ENCODE results near the gene ARHGEF7. TPM values are rescaled to one million over a fixed set of nuclear protein-coding genes. Genes with fewer than 3 reads are reported as not detected.

The ARHGEF7 gene
- total RNA-seq, 1 donor from 2014 or later = 56.2 TPM

DNA sequence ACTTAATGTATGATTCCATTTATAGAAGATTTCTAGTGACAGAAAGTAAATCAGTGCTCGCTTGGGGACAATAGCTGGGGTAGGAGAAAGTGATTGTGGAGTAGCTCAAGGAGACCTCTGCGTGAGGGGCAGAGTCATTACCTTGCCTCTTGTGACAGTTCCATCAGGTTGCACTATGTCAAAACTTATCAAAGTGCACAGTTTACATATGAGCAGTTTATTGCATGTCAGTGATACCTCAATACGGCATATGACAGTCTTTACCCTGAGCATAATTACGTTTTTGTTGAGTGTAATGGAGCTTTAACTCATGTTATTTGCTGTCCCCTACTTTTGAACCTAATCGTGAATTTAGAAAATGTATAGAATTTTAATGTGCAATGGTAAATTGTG is 15.0 kb downstream of the ARHGEF7 start:
- intact Hi-C loops (cut with micrococcal nuclease) = no loop called here
- ATAC-seq (no peak), DNase-seq (no peak)

GRCh38 chr13:111131048-111131447 is 15.9 kb downstream of the ARHGEF7 start:
- DNase-seq (no peak), ATAC-seq (no peak)
- intact Hi-C loops (cut with micrococcal nuclease) = no loop called here

GRCh38 chr13:111131611-111132010 is 16.5 kb downstream of the ARHGEF7 start:
- ATAC-seq = peak; percentile 81
- intact Hi-C loops (cut with micrococcal nuclease) = no loop called here

DNA sequence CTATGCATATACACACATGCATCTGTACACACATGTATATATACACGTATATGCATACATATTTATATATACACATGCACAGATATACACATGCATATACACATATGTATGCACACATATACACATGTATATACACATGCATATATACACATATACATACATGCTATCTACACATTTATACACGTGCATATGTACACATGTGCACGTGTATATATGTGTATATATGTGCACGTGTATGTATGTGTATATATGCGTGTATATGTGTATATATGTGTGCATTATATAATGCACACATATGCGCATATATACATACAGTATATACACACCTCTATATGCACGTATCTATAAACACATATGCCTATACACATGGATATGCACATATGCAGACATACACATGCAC is 17.8 kb downstream of the ARHGEF7 start:
- DNase-seq (no peak), ATAC-seq (no peak)
- intact Hi-C loops (cut with micrococcal nuclease) = no loop called here

More at GRCh38 chr13:111131611-111132010, 16.5 kb downstream of the ARHGEF7 start:
- DNase-seq = no peak

GRCh38 chr13:111139452-111139851 is 24.3 kb downstream of the ARHGEF7 start:
- DNase-seq = no peak
- intact Hi-C loops (cut with micrococcal nuclease) = no loop called here
- ATAC-seq = no peak

DNA sequence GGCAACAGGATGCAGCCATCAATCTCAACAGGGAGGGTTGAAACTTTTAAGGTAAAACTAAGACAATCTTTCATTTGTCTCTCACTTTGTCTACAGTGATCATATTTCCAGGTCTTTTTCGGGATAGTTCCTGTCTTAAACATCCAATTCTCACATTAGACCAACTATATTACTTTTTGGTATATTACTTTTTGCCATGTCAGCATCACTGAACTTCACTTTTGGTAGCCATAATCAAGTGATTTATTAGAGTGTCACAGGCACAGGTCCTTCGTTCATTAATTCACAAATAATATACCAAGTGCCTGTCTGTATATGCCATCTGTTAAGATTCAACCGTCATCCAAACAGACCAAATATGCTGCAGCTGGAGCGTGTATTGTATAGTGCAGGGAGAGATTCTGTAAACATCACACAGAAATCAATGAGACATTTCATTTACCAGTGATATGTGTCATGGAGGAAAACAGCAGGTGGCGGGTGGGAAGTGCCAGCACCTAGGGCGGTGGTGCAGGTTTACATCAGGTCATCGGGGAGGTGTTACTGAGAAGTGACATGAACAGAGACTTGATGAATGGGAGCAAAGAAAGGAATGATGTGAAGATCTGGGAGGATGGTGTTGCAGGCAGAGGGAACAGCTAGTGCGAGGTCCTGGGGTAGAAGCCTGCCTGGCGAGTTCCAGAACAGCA is 24.9 kb downstream of the ARHGEF7 start:
- ATAC-seq (no peak), DNase-seq (no peak)
- intact Hi-C loops (cut with micrococcal nuclease) = no loop called here

DNA sequence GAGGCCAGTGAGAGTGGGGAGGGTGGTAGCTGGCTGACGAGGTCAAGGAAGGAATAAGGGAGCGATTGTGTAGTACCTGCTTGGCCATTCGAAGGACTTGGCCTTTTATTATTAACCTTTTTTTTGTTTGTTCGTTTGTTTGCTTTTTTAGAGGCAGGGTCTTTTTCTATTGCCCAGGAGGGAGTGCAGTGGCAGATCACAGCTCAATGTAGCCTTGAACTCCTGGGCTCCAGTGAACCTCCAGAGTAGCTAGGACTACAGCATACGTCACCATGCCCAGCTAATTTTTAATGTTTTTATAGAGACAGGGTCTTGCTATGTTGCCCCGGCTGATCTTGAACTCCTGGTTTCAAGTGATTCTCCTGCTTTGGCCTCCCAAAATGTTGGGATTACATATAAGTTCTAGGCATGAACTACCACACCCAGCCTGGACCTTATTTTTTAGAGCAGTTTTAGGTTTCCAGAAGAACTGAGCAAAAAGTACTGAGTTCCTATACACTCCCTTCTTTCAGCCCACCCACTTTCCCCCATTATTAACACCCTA is 25.5 kb downstream of the ARHGEF7 start:
- DNase-seq (no peak), ATAC-seq (no peak)
- intact Hi-C loops (cut with micrococcal nuclease) = no loop called here

- intact Hi-C loops (cut with micrococcal nuclease) = no loop called here
- DNase-seq (no peak), ATAC-seq (peak; percentile 87)
Measured at GRCh38 chr13:111142472-111142871, 27.4 kb downstream of the ARHGEF7 start.

DNA sequence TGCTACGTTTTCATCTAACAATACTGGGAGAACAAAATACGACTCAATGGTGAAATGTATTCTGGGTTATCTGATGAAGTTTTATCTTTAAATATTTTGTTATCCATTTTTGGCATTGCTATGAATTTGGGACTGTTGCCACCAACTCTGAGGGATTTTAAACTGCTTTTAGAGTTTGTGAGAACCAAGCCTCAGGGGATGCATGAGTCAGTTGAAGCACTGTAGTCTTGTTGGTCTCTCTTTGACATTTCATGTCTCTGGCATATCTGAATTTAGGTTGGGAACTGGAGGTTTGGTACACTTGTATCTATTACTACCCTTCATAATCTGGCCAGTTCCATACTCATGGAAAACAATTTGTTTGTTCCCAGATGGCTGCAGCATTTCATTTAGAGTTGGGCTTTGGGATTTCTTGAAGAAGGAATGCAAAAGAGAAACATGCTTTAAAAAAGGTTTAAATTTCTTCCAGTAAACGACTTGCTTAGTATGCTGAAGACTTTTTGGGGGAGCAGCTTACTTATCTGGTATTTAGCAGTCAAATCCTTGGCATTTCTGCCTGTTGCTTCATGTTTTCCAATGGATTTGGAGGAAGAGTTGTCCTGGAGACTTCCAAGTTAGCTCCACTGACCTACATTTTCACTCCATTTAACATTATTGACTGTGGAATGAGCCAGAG is 28.9 kb downstream of the ARHGEF7 start:
- intact Hi-C loops (cut with micrococcal nuclease) = no loop called here
- ATAC-seq = no peak
- DNase-seq = no peak

DNA sequence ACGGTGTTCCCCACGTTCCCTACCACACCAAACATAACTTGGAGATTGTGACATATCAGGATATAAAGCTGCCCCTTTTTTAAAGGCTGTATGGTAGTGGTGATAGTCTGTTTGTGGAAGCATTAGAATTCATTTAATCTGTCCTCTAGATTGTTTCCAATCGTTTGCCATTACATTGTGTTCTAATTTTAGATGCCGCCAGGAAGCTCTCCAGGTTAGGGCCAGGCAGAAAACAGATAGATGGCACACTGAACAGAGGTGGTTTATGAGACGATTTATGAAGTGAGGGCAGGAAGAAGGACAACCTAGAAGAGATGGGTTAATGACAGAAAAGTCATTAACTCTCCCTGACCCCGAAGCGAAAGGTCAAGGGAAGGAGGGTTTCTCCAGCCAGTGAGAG is 30.0 kb downstream of the ARHGEF7 start:
- DNase-seq (no peak), ATAC-seq (peak; percentile 68)
- intact Hi-C loops (cut with micrococcal nuclease) = no loop called here

DNA sequence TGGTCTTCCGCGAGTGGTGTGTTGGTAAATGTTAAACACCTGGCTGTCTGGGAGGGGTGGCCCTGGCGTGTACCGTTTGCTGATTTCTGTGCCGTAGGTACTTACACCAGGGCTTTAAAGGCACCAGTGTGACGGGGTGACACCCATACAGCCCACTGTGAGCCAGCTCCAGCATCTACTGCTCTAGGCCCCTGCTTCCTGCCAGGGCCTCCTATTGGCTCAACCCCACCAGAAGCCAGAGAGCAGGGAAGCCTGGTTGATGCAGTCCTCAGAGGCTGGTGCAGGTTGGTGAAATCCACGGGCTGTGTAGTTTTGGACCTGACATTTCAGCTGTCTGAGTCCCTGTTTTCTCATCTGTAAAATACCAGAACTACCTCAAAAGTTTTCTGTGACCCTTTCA is 30.4 kb downstream of the ARHGEF7 start:
- ATAC-seq = peak; percentile 9
- no peak for DNase-seq
- intact Hi-C loops (cut with micrococcal nuclease) = no loop called here

GRCh38 chr13:111152844-111153243 is 37.7 kb downstream of the ARHGEF7 start:
- ATAC-seq (no peak), DNase-seq (no peak)
- intact Hi-C loops (cut with micrococcal nuclease) = loop anchor here (10.0 kb wide), 1 partner anchor 62 kb away; no protein-coding TSS in a partner anchor

DNA sequence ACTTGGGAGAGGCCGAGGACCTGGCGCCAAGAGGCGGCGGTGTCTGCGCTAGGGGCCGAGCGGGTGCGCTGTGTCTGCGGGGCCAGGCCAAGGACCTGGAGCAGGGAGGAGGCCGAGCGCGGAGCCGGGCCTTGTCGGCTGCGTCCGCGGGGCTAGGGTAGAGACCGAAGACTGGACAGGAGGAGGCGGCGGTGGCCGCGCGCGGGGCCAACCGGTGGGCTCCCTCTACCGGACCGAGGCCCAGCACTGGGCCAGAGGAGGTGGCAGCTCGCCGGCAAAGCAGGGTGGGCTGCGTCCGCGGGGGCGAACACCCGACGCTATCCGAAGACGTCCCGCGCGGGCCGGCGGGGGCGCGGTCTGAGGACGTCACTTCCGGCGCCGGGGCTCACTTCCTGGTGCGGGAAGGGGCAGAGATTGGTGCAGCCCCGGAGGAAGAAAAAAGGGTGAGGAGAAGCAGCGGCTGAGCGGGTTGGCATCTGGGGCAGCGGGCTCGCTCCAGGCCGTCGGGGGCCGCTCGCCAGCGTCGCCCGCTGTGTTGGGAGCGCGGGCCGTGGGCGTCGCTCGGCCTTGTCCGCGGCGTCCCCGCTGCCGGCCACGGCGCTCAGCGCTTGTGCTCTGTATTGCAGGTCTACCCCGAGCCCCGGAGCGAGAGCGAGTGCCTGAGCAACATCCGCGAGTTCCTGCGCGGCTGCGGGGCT is 38.3 kb downstream of the ARHGEF7 start:
- intact Hi-C loops (cut with micrococcal nuclease) = loop anchor here (10.0 kb wide), 1 partner anchor 61 kb away; no protein-coding TSS in a partner anchor
- peak; percentile 95 for DNase-seq
- peak; percentile 99 for ATAC-seq

- ATAC-seq (peak; percentile 55), DNase-seq (no peak)
- intact Hi-C loops (cut with micrococcal nuclease) = loop anchor here (10.0 kb wide), 1 partner anchor 61 kb away; no protein-coding TSS in a partner anchor
Measured at GRCh38 chr13:111153977-111154332, 38.8 kb downstream of the ARHGEF7 start.

DNA sequence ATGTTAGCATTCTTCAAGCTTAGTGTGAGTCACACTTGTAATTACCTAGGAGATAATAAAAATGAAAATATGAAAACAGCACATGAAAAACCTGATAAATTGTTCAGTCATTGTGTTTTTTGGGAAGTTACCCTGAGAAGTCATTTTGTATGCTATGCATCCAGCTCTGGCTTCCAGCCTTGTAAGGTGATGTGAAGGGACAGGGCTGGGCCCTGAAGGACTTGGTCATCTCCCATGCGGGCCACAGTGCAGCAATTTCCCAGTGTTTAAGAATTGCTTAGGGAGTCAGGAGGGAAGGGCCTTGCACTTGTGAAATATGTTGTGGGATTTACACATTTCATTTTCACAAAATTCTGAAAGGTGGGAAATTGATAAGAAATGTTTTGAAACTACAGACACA is 41.3 kb downstream of the ARHGEF7 start:
- intact Hi-C loops (cut with micrococcal nuclease) = loop anchor here (10.0 kb wide), 1 partner anchor 58 kb away; no protein-coding TSS in a partner anchor
- DNase-seq = no peak
- ATAC-seq = no peak

- DNase-seq = no peak
- no peak for ATAC-seq
- intact Hi-C loops (cut with micrococcal nuclease) = loop anchor here (10.0 kb wide), 1 partner anchor 57 kb away; no protein-coding TSS in a partner anchor
Measured at GRCh38 chr13:111158136-111158805, 43.2 kb downstream of the ARHGEF7 start.

GRCh38 chr13:111159362-111160320 is 44.5 kb downstream of the ARHGEF7 start:
- no peak for ATAC-seq
- DNase-seq = no peak
- intact Hi-C loops (cut with micrococcal nuclease) = loop anchor here (10.0 kb wide), 1 partner anchor 55 kb away; no protein-coding TSS in a partner anchor

DNA sequence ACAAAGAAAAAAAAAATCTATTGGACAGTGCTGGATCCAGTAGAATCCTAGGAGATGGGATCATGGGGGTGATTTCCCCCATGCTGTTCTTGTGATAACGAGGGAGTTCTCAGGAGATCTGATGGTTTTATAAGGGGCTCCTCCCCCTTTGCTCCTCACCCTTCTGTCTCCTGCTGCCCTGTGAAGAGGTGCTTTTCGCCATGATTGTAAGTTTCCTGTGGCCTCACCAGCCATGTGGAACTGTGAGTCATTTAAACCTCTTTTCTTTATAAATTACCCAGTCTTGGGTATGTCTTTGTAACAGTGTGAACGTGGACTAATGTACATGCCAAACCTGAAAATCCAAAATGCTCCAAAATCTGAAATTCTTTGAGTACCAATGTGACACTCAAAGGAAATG is 45.5 kb downstream of the ARHGEF7 start:
- intact Hi-C loops (cut with micrococcal nuclease) = no loop called here
- no peak for DNase-seq
- no peak for ATAC-seq

All from left ventricle myocardium superior (tissue), 1 donor.